NT2/D1 (cell line): ENCODE results near the gene CFAP20DC.
"Not testable (repeated sequence)": the region's sequence is repeated elsewhere in the genome, so short reads cannot be mapped to it uniquely, and the experiment has no call there.

Source experiments
- DNase-seq: peaks from one replicate; pipeline ENCODE4 v3.0.0-alpha.2; 2011; ENCODE audit warnings: low read depth, low spot score
- H3K27me3 ChIP-seq: 2 replicates; pipeline ENCODE4 v1.6.0; 2011; ENCODE audit warnings: mild to moderate bottlenecking; ENCODE audit not compliant: insufficient read length, insufficient read depth
- H3K36me3 ChIP-seq: 2 replicates; pipeline ENCODE4 v1.6.1; 2011; ENCODE audit warnings: mild to moderate bottlenecking, low read length, mixed read lengths; ENCODE audit not compliant: insufficient read depth, insufficient read length
- H3K4me1 ChIP-seq: 2 replicates; pipeline ENCODE4 v1.5.1; 2011; ENCODE audit not compliant: insufficient read depth, insufficient read length
- H3K4me3 ChIP-seq: 2 replicates; pipeline ENCODE4 v1.5.1; 2011; ENCODE audit warnings: low read depth; ENCODE audit not compliant: insufficient read length
- H3K9ac ChIP-seq: 2 replicates; pipeline ENCODE4 v1.6.0; 2011; ENCODE audit warnings: low read depth; ENCODE audit not compliant: insufficient read length
- H3K9me3 ChIP-seq: 2 replicates; pipeline ENCODE4 v1.5.1; 2011; ENCODE audit warnings: mild to moderate bottlenecking, low read length; ENCODE audit not compliant: insufficient read depth
- SUZ12 ChIP-seq: IDR thresholded peaks from 2 replicates; pipeline ENCODE4 v1.6.1; 2011; ENCODE audit not compliant: insufficient read length, insufficient read depth; ENCODE audit errors: extremely low read depth
- YY1 ChIP-seq: IDR thresholded peaks from 2 replicates; pipeline ENCODE4 v1.6.1; 2011; ENCODE audit not compliant: insufficient read length, insufficient read depth
- ZNF274 ChIP-seq: IDR thresholded peaks from 2 replicates; pipeline ENCODE4 v1.6.1; 2011; ENCODE audit warnings: mild to moderate bottlenecking, low read depth, low read length

Gene CFAP20DC

GRCh38 chr3:59064276-59064675 lies 14.5 kb upstream of the CFAP20DC start:
- Histone ChIP-seq H3K9me3 (no peaks in the 10 kb centered on the region), H3K4me3 (no peak overlapping the region), H3K36me3 (no peaks in the 10 kb centered on the region), H3K27me3 (no peaks in the 10 kb centered on the region), H3K9ac (no peak overlapping the region), H3K4me1 (no peaks in the 10 kb centered on the region)
- no peak for DNase-seq
- TF ChIP-seq SUZ12 (no peak), ZNF274 (no peak), YY1 (no peak)

DNA sequence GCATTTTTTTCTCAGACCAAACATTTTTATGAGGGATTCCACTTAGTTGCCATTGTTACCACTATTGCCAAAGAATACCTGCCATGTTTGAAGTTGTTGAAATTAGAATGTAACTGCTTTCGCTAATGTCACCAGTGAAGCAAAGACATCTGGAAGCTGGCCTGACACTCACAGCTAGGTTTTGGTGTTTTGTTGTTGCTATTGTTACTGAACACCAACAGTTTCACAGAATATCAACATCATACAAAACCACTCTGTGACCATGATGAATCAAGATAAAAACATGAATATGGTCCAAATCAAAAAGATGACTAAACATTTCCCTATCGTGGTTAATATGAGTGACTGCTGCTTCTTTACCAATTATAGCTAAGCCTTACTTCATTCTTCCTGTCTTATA lies 6.9 kb upstream of the CFAP20DC start:
- Histone ChIP-seq H3K4me3 (no peak overlapping the region), H3K9ac (no peak overlapping the region), H3K36me3 (no peaks in the 10 kb centered on the region), H3K9me3 (no peaks in the 10 kb centered on the region), H3K4me1 (no peaks in the 10 kb centered on the region), H3K27me3 (no peaks in the 10 kb centered on the region)
- no peak for DNase-seq
- TF ChIP-seq YY1 (no peak), ZNF274 (no peak), SUZ12 (no peak)

DNA sequence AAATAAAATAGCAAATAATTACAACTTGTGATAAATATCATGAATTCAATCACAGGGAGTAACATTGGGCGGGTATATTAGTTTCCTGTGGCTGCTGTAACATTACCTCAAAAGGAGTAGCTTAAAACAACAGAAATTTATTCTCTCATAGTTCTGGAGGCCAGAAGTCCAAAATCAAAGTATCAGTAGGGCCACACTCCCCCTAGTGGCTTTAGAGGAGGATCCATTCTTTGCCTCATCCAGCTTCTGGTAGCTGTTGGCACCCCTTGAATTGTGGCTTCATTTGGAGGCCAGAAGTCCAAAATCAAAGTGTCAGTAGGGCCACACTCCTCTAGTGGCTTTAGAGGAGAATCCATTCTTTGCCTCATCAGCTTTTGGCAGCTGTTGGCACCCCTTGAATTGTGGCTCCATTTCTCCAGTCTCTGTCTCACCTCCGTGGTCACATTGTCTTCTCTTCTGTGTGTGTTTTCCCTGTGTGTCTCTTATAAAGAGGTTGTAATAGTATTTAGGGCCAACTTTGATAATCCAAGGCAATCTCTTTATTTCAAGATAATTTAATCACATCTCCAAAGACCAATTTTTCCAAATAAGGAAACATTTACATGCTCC lies 3.1 kb upstream of the CFAP20DC start:
- no peak for TF ChIP-seq YY1
- TF ChIP-seq ZNF274, result no peak
- no peak for TF ChIP-seq SUZ12
- DNase-seq, result no peak
- Histone ChIP-seq H3K27me3 (no peaks in the 10 kb centered on the region), H3K4me1 (no peaks in the 10 kb centered on the region), H3K4me3 (no peak overlapping the region), H3K9me3 (no peaks in the 10 kb centered on the region), H3K36me3 (no peaks in the 10 kb centered on the region), H3K9ac (no peak overlapping the region)

DNA sequence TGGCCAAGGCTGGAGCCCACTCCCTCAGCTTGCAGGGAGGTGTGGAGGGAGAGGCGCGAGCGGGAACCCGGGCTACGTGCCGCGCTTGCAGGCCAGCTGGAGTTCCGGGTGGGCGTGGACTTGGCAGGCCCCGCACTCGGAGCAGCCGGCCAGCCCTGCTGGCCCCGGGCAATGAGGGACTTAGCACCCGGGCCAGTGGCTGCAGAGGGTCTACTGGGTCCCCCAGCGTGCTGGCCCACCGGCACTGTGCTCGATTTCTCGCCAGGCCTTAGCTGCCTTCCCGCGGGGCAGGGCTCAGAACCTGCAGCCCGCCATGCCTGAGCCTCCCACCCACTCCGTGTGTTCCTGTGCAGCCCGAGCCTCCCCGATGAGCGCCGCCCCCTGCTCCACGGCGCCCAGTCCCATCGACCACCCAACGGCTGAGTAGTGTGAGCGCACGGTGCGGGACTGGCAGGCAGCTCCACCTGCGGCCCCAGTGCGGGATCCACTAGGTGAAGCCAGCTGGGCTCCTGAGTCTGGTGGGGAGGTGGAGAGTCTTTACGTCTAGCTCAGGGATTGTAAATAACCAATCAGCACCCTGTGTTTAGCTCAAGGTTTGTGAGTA lies 1.1 kb upstream of the CFAP20DC start:
- H3K4me3 ChIP-seq, H3K9ac ChIP-seq, H3K9me3 ChIP-seq, H3K36me3 ChIP-seq, H3K27me3 ChIP-seq, DNase-seq, H3K4me1 ChIP-seq: not testable (repeated sequence)

DNA sequence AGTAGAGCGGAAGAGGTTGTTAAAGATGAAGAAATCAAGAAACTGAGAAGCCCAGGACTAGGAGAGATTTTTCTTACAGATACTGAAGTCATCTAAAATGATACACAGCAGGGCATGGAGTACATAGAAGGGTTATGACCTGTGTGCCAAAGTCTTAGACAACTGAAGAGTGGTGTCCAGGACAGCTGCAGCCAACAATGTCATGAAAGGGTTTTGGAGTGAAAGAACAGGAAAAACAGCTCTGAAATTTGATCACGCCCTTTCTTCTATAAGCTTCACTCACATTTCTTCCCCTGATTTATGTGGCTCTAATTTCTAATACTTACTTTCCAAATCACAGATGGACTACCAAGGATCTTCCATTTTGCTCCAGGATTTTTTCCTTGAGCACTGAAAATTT lies 3.0 kb downstream of the CFAP20DC start:
- no peak for DNase-seq
- TF ChIP-seq SUZ12 (no peak), ZNF274 (no peak), YY1 (no peak)
- Histone ChIP-seq H3K36me3 (peaks cover 6% of the 10 kb centered on the region), H3K9ac (no peak overlapping the region), H3K27me3 (no peaks in the 10 kb centered on the region), H3K4me3 (no peak overlapping the region), H3K9me3 (no peaks in the 10 kb centered on the region), H3K4me1 (no peaks in the 10 kb centered on the region)

DNA sequence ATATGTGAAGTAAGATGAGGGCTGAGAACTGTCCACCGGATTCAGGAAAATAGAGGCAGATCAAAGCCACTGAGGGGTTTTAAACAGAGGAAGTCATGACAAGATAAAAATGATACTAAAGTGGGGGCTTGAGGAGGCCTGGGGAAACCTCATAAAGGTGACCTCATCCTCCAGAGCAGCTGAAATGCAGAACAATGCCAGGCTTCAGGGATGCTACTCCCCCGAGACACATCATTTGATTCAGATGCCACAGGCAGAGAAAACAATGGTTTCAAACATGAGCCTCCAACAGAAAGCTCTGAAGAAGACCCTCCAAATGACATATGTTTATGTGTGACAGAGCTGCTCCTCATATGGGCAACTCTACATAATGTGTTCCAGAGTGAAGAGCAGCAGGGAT lies 6.4 kb downstream of the CFAP20DC start:
- TF ChIP-seq SUZ12 (no peak), ZNF274 (no peak), YY1 (no peak)
- H3K4me3 ChIP-seq, result no peak overlapping the region
- H3K4me1 ChIP-seq, result no peaks in the 10 kb centered on the region
- H3K9ac ChIP-seq, result no peak overlapping the region
- no peak for DNase-seq
- peaks cover 6% of the 10 kb centered on the region for H3K36me3 ChIP-seq
- no peaks in the 10 kb centered on the region for H3K27me3 ChIP-seq
- H3K9me3 ChIP-seq, result no peaks in the 10 kb centered on the region

- no peak for TF ChIP-seq YY1
- no peak for TF ChIP-seq SUZ12
- TF ChIP-seq ZNF274, result no peak
Measured at GRCh38 chr3:59040902-59041301, 8.9 kb downstream of the CFAP20DC start.

DNA sequence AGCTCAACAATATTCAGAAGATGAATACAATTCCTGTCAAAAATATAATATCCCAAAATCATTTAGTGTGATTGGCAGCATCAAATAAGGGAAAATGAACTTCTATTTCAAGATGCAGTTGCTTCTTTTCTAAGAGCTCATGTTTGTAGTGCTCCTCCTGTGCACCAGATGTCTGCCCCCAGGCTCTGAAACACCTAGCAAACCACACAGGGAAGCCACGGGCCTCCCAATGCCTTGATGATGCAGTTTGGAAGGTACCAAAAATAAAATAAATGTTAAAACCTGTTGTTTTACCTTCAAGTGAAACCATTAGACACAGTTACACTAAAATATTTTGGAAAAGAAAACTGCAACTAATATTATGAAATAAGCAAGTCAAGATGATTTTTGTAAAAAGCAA lies 22.2 kb downstream of the CFAP20DC start:
- H3K9me3 ChIP-seq, result no peaks in the 10 kb centered on the region
- no peaks in the 10 kb centered on the region for H3K36me3 ChIP-seq
- no peaks in the 10 kb centered on the region for H3K4me1 ChIP-seq
- no peak for DNase-seq
- H3K27me3 ChIP-seq, result no peaks in the 10 kb centered on the region
- H3K9ac ChIP-seq, result no peak overlapping the region
- TF ChIP-seq YY1 (no peak), ZNF274 (no peak), SUZ12 (no peak)
- no peak overlapping the region for H3K4me3 ChIP-seq

More at GRCh38 chr3:59040902-59041301, 8.9 kb downstream of the CFAP20DC start:
- peaks cover 1% of the 10 kb centered on the region for H3K36me3 ChIP-seq
- no peaks in the 10 kb centered on the region for H3K27me3 ChIP-seq
- H3K9me3 ChIP-seq, result no peaks in the 10 kb centered on the region
- no peak for DNase-seq
- no peaks in the 10 kb centered on the region for H3K4me1 ChIP-seq
- H3K9ac ChIP-seq, result no peak overlapping the region
- no peak overlapping the region for H3K4me3 ChIP-seq
